Measurements from ENCODE around the gene ABCA1.
"Not testable (repeated sequence)": the region's sequence is repeated elsewhere in the genome, so short reads cannot be mapped to it uniquely, and the experiment has no call there.

ABCA1 gene

DNA sequence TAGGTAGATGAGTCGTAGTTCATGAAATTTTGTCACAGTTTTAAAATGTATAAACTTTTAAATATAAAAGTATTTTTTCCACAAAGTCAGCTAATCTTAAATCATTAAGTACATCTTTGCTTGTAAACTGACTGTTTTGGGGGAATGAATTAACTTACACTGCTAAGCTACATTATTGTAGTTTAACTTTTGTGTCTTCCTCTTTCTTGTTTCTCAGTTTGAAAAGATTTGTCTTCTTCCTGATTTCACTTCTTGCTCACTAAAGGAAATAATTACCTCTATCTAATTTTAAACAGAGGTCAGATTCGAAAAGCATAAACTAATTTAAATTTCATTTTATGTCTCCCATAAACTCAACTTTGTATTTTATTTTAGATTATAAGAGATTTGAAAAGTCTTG is 158.3 kb downstream of the ABCA1 start:
- peaks cover 0 to 25% (median 6%) of the 10 kb centered on the region in 4 donors for H3K4me1 ChIP-seq
- TF ChIP-seq, protein P1, sequence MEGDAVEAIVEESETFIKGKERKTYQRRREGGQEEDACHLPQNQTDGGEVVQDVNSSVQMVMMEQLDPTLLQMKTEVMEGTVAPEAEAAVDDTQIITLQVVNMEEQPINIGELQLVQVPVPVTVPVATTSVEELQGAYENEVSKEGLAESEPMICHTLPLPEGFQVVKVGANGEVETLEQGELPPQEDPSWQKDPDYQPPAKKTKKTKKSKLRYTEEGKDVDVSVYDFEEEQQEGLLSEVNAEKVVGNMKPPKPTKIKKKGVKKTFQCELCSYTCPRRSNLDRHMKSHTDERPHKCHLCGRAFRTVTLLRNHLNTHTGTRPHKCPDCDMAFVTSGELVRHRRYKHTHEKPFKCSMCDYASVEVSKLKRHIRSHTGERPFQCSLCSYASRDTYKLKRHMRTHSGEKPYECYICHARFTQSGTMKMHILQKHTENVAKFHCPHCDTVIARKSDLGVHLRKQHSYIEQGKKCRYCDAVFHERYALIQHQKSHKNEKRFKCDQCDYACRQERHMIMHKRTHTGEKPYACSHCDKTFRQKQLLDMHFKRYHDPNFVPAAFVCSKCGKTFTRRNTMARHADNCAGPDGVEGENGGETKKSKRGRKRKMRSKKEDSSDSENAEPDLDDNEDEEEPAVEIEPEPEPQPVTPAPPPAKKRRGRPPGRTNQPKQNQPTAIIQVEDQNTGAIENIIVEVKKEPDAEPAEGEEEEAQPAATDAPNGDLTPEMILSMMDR (IDR thresholded peaks at IDR 0.05), result no peak
- no peaks in the 10 kb centered on the region for H3K27me3 ChIP-seq
- H3K4me3 ChIP-seq, result no peak overlapping the region
- H3K36me3 ChIP-seq, result no peaks in the 10 kb centered on the region
- no peak for DNase-seq
- no peaks in the 10 kb centered on the region for H3K9me3 ChIP-seq
- H3K27ac ChIP-seq, result no peak overlapping the region
- intact Hi-C loops (cut with DNase I; ENCODE audit: low total_unique reads), result no loop called here

DNA sequence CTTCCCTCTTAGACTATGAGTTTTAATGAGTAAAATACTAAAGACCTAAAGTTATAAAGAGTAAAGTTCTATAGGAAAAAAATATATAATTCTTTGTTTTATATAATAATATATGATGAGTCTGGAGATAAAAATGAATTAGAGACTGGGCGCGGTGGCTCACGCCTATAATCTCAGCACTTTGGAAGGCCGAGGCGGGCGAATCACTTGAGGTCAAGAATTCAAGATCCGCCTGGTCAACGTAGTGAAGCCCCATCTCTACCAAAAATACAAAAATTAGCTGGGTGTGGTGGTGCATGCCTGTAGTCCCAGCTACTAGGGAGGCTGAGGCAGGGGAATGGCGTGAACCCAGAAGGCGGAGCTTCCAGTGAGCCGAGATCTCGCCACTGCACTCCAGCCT is 158.9 kb downstream of the ABCA1 start:
- H3K4me3 ChIP-seq; intact Hi-C loops (cut with DNase I; ENCODE audit: low total_unique reads); DNase-seq; H3K27ac ChIP-seq; H3K9me3 ChIP-seq; H3K27me3 ChIP-seq; H3K36me3 ChIP-seq: not testable (repeated sequence)
- H3K4me1 ChIP-seq, result peaks cover 0 to 24% (median 7%) of the 10 kb centered on the region in 4 donors

DNA sequence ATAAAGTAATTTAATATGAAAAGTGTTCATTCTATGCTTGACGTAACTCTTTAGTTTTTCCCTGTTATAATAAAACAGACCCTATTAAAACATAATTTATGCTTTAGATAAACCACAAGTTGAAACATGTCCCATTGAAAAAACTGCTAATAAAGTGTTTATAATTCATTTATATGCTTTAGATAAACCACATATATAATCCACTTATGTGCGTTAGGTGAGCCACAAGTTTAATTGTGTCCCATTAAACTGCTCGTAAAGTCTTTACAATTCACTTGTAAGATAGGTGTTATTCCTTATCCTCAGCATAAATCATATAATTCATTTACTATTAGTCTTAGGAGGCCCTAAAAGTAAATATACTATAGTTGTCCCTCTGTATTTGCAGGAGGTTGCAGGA is 160.4 kb downstream of the ABCA1 start:
- H3K9me3 ChIP-seq, result no peaks in the 10 kb centered on the region
- H3K27ac ChIP-seq, result no peak overlapping the region
- TF ChIP-seq, protein P1 (IDR thresholded peaks at IDR 0.05), result no peak
- intact Hi-C loops (cut with DNase I; ENCODE audit: low total_unique reads), result no loop called here
- H3K4me3 ChIP-seq, result no peak overlapping the region
- H3K4me1 ChIP-seq, result peaks cover 0 to 12% (median 6%) of the 10 kb centered on the region in 4 donors
- H3K27me3 ChIP-seq, result no peaks in the 10 kb centered on the region
- no peaks in the 10 kb centered on the region for H3K36me3 ChIP-seq
- DNase-seq, result no peak

DNA sequence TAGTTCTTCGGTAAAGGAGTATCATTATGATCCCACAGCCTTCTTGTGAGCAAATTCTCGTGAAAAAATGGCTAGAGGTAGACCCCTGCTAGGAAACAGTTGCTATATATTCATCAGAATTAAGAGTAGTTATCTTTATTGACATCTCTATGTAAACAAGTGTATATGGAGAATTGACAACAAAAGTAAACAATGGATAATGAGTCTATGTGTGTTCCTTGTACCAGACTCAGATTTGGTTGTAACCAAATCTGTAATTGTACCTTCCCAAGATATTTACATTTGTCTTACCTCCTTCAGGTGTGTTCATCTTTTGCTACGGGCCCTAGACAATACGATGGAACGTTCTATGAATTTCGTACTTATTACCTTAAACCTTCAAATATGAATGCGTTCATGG is 161.9 kb downstream of the ABCA1 start:
- Histone ChIP-seq H3K4me3 (no peak overlapping the region), H3K4me1 (peaks cover 0 to 8% (median 6%) of the 10 kb centered on the region in 4 donors), H3K27me3 (no peaks in the 10 kb centered on the region), H3K9me3 (no peaks in the 10 kb centered on the region), H3K36me3 (no peaks in the 10 kb centered on the region), H3K27ac (no peak overlapping the region)
- intact Hi-C loops (cut with DNase I; ENCODE audit: low total_unique reads), result no loop called here
- DNase-seq, result no peak
- TF ChIP-seq, protein P1 (IDR thresholded peaks at IDR 0.05), result no peak

DNA sequence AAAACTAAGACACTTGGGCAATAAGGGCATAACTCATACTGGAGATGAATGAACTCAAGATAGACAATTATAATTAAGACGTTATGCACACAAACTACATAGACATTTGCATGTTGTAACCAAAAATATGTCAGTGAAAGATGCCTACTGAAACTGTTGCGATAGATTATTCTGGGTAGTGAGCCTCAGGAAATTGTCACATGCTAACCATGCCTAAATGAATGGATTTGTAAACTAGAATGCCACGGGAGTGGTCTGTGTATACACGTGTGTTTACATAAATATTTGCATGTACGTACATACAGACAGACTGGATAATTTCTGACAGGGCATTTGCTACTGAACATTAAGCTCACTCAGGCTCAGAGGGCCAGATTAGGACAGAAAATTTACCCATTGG is 162.8 kb downstream of the ABCA1 start:
- Histone ChIP-seq H3K27ac (peak overlapping the region in 1 of 2 donors; percentile 79), H3K36me3 (peaks cover 0 to 6% (median 0%) of the 10 kb centered on the region in 3 donors), H3K9me3 (no peaks in the 10 kb centered on the region), H3K4me1 (peaks cover 0 to 8% (median 6%) of the 10 kb centered on the region in 4 donors), H3K27me3 (no peaks in the 10 kb centered on the region), H3K4me3 (peak overlapping the region in 1 of 2 donors; percentile 64)
- DNase-seq, result no peak
- TF ChIP-seq, protein P1 (IDR thresholded peaks at IDR 0.05), result no peak
- intact Hi-C loops (cut with DNase I; ENCODE audit: low total_unique reads), result no loop called here

DNA sequence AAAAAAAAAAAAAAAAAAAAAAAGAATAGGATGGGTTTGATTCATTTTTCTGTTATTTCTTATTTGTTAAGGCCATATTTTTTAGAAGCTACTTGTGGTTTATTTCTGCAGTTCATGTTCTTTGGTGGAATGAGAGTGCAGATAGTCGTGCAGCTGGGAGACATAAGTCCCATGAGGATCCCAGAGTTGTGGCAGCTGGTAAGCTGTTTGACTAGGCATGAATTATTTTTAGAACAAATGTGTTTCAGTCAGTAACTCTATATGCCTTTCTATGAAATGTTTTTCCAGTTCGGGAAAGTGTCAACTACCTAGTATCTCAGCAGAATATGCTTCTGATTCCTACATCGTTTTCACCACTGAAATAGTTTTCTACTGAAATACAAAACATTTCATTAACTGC is 169.0 kb downstream of the ABCA1 start:
- Histone ChIP-seq H3K27ac (peak overlapping the region; percentile 18 to 47), H3K4me3 (no peak overlapping the region), H3K9me3 (no peaks in the 10 kb centered on the region), H3K36me3 (peaks cover 6 to 23% (median 13%) of the 10 kb centered on the region in 3 donors), H3K4me1 (peaks cover 0 to 12% (median 5%) of the 10 kb centered on the region in 4 donors), H3K27me3 (no peaks in the 10 kb centered on the region)
- intact Hi-C loops (cut with DNase I; ENCODE audit: low total_unique reads), result no loop called here
- TF ChIP-seq, protein P1 (IDR thresholded peaks at IDR 0.05), result no peak
- DNase-seq, result no peak
